Right renal pelvis (tissue), 4 donors: ENCODE measurements around the gene IFT43. TPM values are rescaled to one million over a fixed set of nuclear protein-coding genes. Genes with fewer than 3 reads are reported as not detected.

Source experiments
- DNase-seq, 4 donors: peaks; one replicate each; pipeline ENCODE4 v3.0.0-alpha.2; 2013; ENCODE audit warnings: low read depth in 4 of 4, low spot score in 3 of 4, missing footprints in 1 of 4
- polyA plus RNA-seq, 4 donors: library from polyadenylated mRNA; unstranded; fragments of 120-200 nt; gene quantifications; one replicate each; pipeline ENCODE4 v1.2.1, GENCODE V29; 2013; ENCODE audit not compliant: insufficient read length in 4 of 4

Gene IFT43
- polyA plus RNA-seq, 4 donors = 41.3 to 53.9 (median 43.2) TPM

DNA sequence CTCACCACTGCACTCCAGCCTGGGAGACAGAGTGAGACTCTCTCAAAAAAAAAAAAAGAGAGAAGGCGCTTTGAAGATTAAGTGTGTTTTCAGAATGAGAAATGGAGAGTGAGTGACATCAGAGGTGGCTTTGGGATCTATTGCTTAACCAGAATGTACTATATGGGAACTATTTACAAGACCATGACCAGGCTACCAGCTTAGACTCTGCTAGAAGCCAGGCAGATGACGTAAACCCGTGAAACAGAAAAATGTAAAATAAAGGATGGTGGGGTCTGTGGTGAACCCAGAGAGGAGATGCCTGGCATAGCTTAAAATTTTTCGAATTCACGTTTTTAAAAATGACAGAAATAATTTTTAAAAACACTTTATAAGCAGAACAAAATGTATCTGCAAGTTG is 82.0 kb downstream of the IFT43 start:
- DNase-seq = no peak

GRCh38 chr14:76073717-76074116 is 88.2 kb downstream of the IFT43 start:
- DNase-seq = no peak

DNA sequence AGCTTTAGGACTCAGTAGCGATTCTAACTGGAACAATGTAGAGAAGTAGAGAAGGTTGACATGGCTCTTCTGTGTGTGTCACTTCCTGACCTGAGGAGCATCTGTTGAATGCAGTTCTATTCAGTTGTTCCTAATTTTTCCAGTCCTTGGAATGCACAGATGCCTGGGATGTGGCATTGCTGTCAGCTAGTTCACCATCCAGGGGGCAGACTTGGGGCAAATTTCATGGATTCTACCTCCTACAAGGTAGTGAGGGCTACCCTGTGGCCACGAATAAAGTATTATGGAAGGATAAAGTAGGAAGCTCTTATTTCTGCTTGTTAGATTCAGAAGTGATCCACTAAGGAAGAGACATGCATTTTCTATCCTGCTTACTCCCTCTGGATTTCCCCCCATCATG is 91.8 kb downstream of the IFT43 start:
- no peak for DNase-seq

GRCh38 chr14:76078501-76078900 is 92.9 kb downstream of the IFT43 start:
- DNase-seq = no peak

DNA sequence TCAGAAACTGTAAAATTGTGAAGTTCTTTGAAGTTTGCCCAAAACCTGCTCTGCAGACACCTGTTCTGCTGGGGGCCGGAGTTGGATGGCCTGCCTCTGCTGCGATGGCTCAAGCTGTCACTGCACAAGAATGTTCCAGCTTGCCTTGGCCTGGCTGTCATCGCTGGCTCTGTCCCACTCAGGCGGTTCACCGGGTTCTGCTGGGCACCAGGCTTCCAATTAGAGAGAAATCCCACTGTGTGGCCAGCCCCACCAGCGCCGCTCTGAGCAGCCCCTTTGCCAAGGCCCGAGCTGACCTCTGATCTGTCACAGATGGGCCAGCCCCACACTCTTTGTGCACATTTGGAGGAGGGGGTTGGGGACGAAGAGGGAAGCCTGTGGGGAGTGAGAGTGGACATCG is 94.5 kb downstream of the IFT43 start:
- DNase-seq = no peak

DNA sequence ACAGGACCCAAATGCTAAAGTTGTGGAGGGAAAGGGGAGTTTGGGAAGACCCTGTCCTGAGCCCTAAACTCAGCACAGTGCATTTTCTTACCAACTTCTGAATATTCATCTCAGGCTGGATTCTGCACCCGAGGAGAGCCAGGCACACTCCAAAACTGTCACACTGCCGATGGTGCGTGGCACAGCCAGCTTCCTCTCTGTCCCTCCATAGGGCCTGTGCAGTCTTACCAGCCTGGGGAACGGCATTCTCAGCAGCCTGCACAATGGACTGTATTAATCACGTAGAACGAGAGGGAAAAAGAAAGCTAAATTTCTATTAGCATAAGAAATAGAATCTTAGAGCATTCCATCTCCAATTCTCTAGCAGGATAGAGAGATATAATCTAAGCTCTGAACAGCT is 94.9 kb downstream of the IFT43 start:
- DNase-seq = no peak

GRCh38 chr14:76081642-76082041 is 96.1 kb downstream of the IFT43 start:
- no peak for DNase-seq

DNA sequence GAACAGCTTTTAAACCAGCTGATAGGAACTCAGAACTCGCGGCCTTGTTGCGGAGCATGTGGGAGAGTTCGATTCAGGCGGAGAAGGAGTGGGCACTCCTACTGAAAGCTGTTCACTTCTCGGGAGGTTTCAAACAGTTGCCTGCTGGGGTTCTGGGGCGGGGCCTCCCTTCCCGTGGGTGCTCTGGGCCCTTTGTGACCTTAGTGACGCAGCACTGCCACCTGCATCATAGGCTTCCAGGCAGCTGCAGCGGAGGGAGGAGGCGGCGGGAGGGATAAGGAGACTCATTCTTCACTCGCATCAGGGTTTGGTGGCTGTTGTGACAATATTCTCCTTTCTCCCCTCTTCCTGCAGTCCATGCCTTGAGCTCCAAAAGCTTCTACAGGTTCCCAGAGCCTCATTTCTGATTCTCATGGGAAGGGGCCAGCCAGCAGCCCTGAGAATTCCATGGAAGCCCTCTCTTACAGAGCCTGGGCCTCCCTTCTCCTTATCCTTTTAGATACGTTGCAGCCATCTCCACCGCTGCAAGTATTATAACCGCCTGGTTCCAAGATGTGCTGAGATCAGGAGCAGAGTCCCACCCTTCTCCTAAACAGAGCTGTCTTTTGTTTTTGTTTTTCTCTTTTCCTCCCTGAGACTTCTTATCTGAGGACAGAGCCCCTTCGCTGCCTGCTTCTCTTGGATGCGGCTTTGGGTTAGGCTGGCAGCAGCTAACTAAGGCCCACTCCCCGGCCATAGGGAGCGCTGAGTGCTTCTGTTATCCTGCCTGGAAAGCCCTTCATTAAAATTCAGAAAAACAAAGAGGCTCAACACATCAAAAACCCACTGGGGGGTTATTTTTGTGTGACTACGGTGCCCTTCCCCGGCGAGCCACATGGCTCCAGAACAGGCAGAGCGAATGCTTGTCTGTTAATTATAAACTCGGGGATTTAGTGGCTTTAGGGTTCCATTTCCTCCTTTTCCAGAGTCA is 98.5 kb downstream of the IFT43 start:
- DNase-seq = no peak

DNA sequence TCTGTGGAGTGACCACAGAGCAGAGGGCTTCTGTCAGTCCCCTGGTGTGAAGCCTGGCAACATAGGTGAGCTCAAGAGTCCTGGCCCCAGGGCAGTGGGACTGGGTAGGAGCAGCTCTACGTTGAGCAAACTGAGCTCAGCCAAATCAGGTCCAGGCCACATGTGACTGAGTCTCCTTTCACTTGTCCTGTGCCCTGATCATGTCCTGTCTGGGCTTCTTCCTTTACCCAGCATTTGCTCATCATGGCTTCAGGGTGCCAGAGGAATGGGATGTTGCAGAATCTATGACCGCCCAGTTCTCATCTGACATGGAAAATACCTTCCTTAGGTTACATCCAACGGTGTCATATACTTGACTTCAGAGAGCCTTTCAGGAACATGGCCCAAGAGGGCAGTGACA is 99.8 kb downstream of the IFT43 start:
- DNase-seq = no peak

GRCh38 chr14:76086636-76087035 is 101.1 kb downstream of the IFT43 start:
- no peak for DNase-seq

- DNase-seq = no peak
Measured at GRCh38 chr14:76088326-76088725, 102.8 kb downstream of the IFT43 start.

GRCh38 chr14:76088771-76089571 is 103.4 kb downstream of the IFT43 start:
- DNase-seq = no peak

DNA sequence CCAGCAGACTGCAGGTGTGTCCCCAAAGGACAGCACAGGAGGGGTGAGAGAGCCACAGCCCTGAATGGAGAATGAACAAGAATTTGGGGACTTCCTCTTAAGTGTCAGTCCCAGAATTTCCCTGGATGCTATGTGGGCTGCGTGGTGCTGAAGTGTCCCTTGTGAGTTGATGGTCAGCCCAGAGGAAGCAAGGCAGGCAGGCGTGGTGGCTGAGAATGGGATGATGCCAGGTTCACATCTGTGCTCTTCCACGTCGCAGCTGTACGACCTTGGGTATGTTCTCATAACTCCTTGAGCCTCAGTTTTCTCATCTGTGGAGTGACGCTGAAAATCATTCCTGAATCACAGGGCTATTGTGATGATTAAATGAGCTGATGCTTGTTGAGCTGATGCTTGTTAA is 104.0 kb downstream of the IFT43 start:
- no peak for DNase-seq

DNA sequence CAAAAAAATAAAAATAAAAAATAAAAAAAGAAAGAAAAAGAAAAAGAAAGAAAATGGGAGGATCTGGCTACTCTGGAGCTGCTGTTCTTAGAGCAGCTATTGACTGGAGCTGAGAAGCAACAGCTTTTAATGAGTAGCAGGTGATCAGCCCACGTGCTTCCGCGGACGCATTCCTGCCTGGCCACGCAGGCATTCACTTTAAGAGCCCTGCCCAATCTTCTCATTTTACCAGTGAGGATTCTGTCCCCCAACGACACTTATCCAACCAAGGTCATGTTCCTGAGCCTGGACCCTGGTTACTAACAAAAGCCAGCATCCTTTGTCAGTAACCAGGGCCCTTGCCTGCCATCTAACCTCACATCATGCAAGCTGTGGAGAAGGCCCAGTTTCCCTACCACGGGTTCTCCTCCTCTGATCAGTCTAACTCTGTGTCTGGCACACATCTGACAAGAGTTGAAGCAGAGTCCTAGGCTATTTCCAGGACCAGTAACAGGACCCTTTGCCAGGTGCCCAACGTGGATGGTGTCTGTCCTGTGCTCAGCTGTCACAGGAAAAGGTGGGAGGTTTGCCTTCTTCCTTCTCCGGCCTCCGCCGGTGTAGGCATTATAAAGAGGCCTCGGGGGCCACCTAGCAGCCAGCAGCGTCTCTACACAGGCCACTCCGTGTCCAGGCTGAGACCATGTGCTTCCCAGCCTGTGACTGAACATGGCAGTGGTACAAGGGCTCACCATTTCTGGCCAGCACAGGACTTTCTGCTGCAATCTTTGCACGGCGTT is 105.2 kb downstream of the IFT43 start:
- peak in 1 of 4 donors; percentile 18 for DNase-seq

- no peak for DNase-seq
Measured at GRCh38 chr14:76093077-76093476, 107.5 kb downstream of the IFT43 start.

DNA sequence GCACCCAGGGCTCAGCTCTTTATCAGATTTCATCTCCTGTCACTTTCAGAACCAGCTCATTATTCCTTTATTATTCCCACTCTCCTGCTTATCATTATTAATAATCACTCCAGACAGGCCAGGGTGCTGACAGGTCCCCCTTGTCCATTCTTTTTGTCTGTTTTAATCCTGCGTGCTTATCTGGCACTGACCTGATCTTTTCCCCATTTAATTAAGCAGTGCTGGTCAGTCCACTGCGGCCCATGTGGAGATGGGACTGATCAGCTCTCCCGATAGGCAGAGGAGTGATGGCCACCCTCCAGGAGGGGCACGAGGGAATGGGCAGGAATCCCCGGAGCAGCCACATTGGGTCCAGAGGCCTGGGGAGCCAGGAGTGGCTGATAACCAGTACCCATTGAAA is 110.7 kb downstream of the IFT43 start:
- DNase-seq = no peak

DNA sequence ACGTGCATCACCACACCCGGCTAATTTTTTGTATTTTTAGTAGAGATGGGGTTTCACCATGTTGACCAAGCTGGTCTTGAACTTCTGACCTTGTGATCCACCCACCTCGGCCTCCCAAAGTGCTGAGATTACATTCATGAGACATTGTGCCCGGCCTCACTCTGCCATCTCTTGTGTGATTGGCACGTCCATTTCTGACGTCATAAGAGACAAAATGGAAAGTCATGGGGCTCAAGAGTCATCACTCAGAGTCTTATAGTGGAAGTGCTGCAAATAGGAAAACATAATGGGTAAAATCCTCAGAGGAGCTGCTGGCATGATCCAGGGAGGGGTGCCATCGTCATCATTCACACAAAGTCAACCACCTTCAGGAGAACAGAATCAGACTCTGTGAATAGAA is 112.0 kb downstream of the IFT43 start:
- DNase-seq = no peak

DNA sequence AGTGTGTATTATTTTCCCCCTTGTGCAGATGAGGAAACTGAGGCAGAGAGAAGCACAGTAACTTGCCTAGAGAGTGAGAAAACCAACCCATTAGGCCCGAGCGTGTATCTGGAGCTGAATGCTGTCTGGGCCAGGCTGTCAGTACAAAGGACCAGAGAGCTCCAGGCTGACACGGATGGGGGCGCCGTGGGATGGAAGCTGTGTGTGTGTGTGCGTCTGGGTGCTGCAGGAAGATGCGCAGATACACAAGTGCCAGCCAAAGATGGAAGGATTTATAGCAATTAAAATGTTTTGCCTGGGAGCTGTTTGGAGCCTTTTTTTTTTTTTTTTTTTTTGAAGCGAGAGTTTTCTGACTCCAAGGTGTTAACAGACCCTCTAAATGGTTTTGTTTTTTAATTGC is 112.5 kb downstream of the IFT43 start:
- no peak for DNase-seq

- no peak for DNase-seq
Measured at GRCh38 chr14:76098916-76099675, 113.5 kb downstream of the IFT43 start.

DNA sequence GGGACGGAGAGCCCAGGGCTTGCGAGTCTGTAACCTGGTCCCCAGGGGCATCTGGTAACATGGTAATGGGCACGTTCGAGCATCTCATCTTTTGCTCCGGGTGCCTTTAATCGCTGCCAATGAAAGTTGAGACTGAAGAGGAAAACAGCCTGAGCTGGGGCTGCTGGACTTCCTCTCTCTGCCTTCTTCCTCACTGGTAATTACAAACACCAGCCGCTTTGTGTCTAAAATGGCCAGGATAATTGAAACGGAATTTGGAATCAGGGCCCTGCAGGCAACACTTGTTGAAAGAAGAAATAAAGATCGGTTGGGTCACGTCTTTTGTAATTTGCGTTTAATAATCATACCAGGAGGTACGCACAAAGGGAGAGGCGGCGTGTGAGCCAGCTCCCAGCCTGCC is 114.7 kb downstream of the IFT43 start:
- peak in 2 of 4 donors; percentile 18 to 22 for DNase-seq
